Vagina (tissue), 2 donors: Measurements from ENCODE around the gene CDX1.

ENCODE experiments used
- CTCF ChIP-seq, 3 experiments: fragments of 450-650 bp in 2 of 3; fragments of 200-600 bp in 1 of 3; sonication (generic) in 1 of 3; IDR thresholded peaks; one replicate each; pipeline ENCODE4 v1.5.1; 2017 to 2019; ENCODE audit warnings: antibody characterized with exemption in 3 of 3, mild to moderate bottlenecking in 2 of 3, moderate library complexity in 2 of 3
- POLR2A ChIP-seq, 2 donors: fragments of 450-650 bp; IDR thresholded peaks; one replicate each; pipeline ENCODE4 v1.6.1; 2017; ENCODE audit warnings: antibody characterized with exemption in 2 of 2, mild to moderate bottlenecking in 2 of 2, moderate library complexity in 2 of 2

GRCh38 chr5:150227606-150228273 lies 61.2 kb downstream of the CDX1 start:
- TF ChIP-seq CTCF (IDR thresholded peaks at IDR 0.05) (no peak), POLR2A (IDR thresholded peaks at IDR 0.05) (no peak)
